HT-29 (cell line): ENCODE results near the gene POMT2. TPM values are rescaled to one million over a fixed set of nuclear protein-coding genes. Genes with fewer than 3 reads are reported as not detected.
"Not testable (repeated sequence)": the region's sequence is repeated elsewhere in the genome, so short reads cannot be mapped to it uniquely, and the experiment has no call there.

ENCODE experiments used
- DNase-seq: peaks from one replicate; pipeline ENCODE4 v3.0.0-alpha.2; 2015; ENCODE audit warnings: low spot score
- total RNA-seq: library from RNA; depleted of rRNA; stranded (reverse); fragments of >200 nt; shearing (Covaris generic); gene quantifications from 2 replicates; pipeline ENCODE4 v1.2.3, GENCODE V29; 2014; rRNA removed

POMT2 gene
- 17.9 and 34.2 TPM in 2 replicates for total RNA-seq

DNA sequence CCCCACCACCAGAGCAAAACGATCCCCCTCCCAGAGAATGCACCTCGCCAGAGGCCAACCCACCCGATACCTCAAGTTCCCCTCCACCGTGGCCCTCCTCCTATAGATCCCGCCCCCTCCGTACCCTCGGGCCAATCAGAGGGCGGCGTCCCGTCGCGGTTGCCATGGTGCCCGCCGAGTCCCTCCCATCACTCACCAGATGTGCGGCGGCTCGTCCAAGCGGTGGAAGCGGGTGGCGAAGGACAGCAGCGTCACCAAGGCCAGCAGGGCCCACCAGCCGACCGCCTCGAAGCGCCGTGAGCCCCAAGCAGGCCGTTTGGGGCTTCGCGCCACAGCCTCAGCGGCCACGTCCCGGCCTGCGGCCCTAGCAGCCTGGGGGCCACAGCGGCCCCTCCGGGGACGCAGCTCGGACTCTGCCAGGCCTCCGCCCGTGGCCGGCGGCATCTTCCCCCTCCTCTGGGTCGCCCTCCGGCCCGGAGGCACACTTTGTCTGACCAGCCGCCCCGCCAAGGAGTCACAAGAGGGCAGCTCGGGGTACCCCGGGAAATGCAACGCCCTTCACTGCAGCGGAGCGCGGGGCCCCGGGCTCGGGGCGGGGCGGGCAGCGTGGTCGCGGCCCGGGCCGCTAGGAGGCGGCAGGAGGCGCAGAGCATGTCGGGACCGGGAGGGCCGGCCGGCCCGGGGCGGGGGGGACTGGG is at the start of gene POMT2:
Gene POMT2 (minus strand): TSS at position 646 of the 698 bp plus-strand sequence. CDS start 202 bp downstream, at position 444.
- peak; percentile 82 for DNase-seq

- no peak for DNase-seq
Measured at GRCh38 chr14:77369285-77369684, 48.6 kb upstream of the POMT2 start.

GRCh38 chr14:77364146-77364545 is 43.5 kb upstream of the POMT2 start:
- no peak for DNase-seq

DNA sequence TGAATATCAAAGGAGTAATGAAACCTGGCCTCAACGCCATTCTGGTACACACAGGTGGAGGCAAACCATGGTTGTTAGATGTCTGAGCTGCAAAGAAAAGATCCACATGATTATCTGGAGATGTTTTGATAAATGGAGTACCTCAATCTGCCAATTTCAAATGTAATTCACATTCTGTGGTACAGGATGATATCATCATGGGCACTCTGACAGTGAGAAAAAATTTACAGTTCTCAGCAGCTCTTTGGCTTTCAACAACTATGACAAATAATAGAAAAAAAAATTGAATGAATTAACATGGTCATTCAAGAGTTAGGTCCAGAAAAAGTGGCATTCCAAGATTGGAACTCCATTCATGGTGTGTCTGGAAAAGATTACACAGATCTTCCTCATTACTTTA is 38.9 kb upstream of the POMT2 start:
- no peak for DNase-seq

DNA sequence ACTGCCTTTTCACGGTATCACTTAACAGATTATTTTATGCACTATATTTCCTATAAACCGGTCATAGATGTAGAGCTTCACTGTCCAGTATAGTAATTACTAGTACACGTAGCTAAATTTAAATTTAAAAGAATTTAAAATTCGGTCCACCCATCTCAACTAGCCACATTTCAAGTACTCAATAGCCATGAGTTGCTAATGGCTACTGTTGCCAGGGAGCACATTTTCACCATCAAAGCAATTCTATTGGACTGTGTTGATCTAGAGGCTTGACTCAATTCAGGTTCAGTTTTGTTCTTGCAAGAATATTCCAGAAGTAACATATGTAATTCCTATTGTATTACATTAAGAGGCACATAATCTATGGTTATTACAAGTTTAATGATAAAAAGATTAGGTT is 36.2 kb upstream of the POMT2 start:
- DNase-seq, result no peak

- no peak for DNase-seq
Measured at GRCh38 chr14:77355811-77356210, 35.1 kb upstream of the POMT2 start.

DNA sequence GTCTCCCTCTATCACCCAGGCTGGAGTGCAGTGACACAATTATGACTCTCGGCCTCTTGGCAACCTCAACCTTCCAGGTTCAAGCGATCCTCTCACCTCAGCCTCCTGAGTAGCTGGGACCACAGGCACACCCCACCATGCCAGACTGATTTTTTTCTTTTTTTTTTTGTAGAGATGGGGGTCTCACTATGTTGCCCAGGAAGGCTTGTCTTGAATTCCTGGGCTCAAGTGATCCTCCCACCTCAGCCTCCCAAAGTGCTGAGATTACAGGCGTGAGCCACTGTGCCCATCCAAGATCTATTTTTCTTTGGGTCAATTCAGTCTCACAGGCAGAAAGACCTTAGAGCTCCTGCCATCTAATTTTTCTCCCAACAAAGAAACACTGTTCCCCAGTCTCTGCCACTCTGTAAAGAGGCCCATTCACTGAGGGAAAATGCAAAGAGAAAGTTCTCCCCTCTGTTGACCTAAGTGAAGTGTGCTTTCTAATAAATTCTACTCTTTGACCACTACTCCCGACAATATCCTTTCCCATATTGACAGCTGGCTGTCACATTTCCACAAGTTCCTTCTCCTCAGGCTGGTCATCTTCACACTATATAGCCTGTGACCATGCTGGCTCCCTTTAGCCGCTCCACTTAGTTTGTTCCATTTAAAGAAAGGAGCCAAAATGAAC is 32.9 kb upstream of the POMT2 start:
- DNase-seq, result no peak

- no peak for DNase-seq
Measured at GRCh38 chr14:77347751-77348150, 27.1 kb upstream of the POMT2 start.

DNA sequence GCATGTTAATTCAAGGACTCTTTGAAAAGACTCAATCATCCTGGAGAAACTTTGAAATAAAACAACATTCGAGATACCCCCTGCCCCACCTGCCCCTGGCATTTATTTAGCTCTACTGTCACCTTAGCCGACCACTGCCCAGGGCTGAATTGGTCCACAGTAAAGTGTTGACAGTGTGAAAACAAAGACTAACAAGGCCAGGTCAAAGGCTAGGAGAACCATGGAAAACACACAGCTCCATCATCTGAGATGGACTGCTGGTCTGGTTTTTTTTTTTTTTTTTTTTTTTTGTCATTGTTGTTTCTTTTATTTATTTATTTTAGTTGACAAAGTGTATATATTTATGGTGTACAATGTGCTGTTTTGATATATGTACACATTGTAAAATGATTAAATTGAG is 25.8 kb upstream of the POMT2 start:
- DNase-seq, result no peak

GRCh38 chr14:77344377-77344996 is 23.8 kb upstream of the POMT2 start:
- no peak for DNase-seq

DNA sequence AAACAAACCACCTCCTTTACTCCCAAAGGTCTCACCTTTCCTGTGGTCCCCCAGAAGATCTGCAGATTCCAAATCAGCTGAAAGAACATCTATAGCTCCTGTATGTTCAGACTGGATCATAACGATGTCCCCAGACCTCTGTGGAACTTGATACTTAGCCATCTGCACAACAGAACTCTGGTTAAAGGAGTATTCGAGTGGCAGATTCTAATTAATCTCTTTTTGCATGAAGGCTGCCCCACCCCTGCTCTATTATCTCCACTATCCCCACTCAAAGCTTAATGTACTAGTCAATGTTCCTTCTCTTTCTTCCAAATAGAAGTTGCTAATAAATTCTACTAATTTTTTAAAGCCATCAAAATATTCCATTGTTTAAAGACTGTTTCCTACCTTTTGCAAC is 23.0 kb upstream of the POMT2 start:
- no peak for DNase-seq

- no peak for DNase-seq
Measured at GRCh38 chr14:77342726-77343397, 22.2 kb upstream of the POMT2 start.

DNA sequence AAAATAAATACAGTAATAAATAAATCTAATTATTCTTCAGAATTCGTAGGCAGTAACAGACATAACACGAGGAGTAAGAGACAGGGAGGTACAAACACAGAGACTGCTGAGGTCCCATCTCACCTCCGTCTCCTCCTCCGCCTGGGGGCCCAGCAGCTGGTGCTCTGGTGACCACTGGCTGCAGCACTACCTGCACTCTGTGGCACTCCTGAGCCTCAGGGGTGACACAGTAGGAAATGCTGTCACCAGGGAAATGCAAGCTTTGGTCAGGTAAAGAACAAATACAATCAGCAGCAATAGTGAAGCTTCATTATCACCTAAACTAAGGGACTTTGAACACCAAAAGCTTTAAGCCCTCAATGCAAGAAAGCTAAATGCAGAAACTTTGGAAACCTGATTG is 19.7 kb upstream of the POMT2 start:
- no peak for DNase-seq

- DNase-seq, result no peak
Measured at GRCh38 chr14:77339407-77339806, 18.7 kb upstream of the POMT2 start.

GRCh38 chr14:77338302-77338701 is 17.6 kb upstream of the POMT2 start:
- no peak for DNase-seq

DNA sequence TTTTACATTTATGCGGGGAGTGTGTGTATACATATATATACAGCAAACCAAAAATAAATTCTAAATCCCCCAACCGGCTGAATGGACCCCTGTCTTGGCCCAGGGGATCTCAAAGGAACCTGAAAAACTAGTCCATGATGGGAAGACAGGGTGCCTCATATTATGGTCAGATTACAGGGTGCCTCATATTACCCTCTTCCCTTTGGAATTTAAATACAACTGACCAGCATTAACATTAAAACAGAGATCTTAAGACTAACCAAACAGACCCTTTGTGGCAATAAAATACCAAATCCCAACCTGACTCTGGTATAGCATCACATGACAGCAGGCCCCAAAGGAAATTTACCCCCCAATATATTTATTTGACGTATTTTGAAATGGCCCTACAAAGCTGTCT is 17.2 kb upstream of the POMT2 start:
- DNase-seq, result no peak

GRCh38 chr14:77337255-77337654 is 16.6 kb upstream of the POMT2 start:
- DNase-seq, result not testable (repeated sequence)

- DNase-seq, result no peak
Measured at GRCh38 chr14:77335576-77335975, 14.9 kb upstream of the POMT2 start.

DNA sequence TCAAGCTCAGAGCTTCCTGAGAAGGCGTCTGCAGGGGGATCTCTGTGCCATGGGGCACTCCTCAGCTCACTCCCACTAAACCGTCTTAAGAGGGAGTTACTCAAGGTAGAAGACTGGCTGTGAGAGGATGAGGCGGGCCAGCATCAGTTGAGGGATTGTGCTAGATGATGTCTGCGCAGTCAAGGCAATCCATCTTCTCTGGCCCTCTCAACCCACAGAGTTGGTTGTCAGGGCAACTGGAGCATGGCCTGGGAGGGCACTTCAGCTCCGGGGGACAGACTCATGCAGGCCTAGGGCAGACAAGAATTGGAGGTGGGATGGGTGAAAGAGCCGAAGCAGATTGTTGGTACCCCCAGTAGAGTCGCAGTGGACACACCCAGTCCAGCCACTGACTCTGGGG is 9.2 kb upstream of the POMT2 start:
- no peak for DNase-seq

DNA sequence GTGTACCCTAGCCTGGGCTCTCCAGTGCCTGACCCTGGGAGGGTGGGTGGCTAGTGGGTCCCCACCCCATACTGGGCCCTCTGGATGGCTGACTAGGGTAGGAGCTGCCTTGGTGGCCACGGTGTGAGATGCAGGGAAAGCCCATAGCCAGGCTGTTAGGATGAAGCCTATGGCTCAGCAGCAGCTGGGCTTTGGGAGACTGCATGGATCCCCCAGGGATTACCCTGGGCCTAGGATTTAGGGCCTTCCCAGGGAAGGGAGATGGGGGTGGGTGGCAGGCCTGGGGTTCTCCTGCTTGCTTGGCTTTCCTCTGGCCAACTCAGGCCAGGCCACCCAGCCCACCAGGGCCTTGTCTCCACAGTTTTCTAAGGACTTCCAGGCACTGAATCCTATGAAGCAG is 6.4 kb upstream of the POMT2 start:
- no peak for DNase-seq

GRCh38 chr14:77325746-77326094 is 5.0 kb upstream of the POMT2 start:
- DNase-seq, result no peak
